Islet of Langerhans (tissue), 1 donor: ENCODE data around the gene FOXRED1.
"Not testable (repeated sequence)": the region's sequence is repeated elsewhere in the genome, so short reads cannot be mapped to it uniquely, and the experiment has no call there.

Experiments used
- FAIRE-seq: peaks from one replicate; lab custom pipeline; 2011; peaks lifted over from hg19 to GRCh38; lab: Jason Lieb, UNC

Gene FOXRED1

DNA sequence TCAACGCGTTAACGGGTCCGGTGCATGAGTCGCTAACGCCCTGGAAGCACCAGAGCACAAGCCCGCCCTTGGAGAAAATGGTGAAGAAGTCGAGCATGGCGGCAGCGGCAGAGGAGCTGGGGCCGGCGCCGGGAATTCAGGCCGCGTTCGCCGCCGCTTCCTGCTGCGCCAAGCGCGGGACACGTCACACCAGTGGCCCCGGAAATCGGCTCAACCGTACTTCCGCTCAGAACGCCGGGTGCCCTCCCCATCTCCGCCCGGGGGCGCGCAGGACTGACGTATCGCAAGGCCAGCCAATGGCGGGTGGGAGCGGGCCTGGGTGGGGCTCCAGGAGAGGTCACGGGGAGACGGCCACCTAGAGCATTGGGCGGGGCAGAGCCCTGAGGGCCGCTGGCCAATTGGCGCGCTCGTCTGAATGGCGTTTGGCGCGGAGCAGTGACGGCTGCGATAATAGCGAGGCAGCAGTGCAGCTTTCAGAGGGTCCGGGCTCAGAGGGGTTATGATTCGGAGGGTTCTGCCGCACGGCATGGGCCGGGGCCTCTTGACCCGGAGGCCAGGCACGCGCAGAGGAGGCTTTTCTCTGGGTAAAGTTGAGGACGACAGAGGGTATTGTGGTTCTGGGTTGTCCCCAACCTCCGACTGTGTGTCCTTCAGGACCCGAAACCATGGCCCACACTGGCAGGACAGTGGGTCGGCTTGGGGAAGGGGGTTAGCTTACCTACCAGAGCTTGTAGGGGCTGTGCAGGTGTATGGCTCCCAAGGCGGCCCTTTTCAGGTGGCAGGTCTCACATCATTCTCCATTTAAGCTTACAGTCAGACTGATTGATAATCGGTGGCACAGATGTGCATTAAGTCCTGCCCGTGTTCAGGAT is at the start of gene FOXRED1, which contains the start of gene SRPRA:
Gene FOXRED1, plus strand, starts transcription at position 447 of the 872 bp plus-strand sequence. Its CDS starts 53 bp downstream, at position 500.
Gene SRPRA, minus strand, starts transcription at position 188 of the 872 bp plus-strand sequence. Its CDS starts 91 bp downstream, at position 97.
- no peak for FAIRE-seq

DNA sequence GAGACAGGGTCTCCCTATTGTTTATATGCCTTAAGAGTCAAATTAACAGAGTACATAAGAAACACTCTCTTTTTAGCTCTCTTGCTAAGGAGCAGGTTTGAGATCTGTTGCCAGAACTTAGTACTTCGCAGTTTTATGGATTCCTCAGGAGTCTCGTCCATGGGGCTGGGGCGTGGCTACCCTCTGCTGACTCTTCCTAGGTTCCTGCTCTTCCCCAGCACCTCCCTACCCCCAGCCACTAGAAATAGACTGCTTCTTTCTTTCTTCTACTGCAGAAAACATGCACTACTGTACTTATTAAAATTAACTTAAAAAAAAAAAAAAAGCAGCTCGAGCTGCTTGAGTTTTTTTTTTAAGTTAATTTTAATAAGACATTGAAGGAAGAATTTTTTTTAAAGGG is 49.4 kb upstream of the FOXRED1 start:
- no peak for FAIRE-seq

DNA sequence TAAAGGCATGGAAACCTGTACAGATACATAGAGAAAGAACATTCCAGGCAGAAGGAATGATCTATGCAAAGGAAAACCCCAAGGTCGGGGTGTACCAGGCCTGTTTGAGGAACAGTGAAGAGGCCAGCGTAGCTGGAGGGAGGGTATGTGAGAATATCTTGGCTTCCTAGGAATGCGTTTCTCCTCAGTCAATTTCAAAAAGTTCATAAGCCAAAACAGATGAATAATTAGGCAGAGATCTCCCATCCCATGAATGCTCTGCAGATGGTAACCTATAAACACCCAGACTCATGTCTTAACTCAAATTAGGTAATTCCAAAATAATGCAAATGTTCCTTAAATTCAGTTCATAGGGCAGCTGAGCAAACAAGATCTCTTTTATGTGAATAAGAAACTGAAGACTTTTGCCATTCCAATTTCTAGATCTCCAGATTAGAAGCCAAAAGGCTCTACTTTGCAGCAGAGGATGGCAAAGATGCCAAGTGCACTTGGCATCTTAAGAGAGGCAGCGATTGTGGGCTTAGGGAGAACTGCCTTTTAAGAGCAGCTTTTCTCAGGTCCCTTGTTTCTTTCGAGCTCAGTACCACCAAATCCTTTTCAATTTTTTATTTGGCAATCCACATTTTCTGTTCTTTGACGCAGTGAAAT is 44.2 kb upstream of the FOXRED1 start:
- FAIRE-seq, result no peak

GRCh38 chr11:126225295-126225665 is 43.7 kb upstream of the FOXRED1 start:
- no peak for FAIRE-seq

GRCh38 chr11:126226334-126227084 is 42.4 kb upstream of the FOXRED1 start:
- no peak for FAIRE-seq

- FAIRE-seq, result no peak
Observed at GRCh38 chr11:126229858-126230540, 39.0 kb upstream of the FOXRED1 start.

GRCh38 chr11:126231725-126232459 is 37.1 kb upstream of the FOXRED1 start:
- no peak for FAIRE-seq

- FAIRE-seq, result no peak
Observed at GRCh38 chr11:126232683-126233082, 36.3 kb upstream of the FOXRED1 start.

GRCh38 chr11:126233391-126233790 is 35.6 kb upstream of the FOXRED1 start:
- no peak for FAIRE-seq

- FAIRE-seq, result no peak
Observed at GRCh38 chr11:126246636-126247035, 22.3 kb upstream of the FOXRED1 start.

DNA sequence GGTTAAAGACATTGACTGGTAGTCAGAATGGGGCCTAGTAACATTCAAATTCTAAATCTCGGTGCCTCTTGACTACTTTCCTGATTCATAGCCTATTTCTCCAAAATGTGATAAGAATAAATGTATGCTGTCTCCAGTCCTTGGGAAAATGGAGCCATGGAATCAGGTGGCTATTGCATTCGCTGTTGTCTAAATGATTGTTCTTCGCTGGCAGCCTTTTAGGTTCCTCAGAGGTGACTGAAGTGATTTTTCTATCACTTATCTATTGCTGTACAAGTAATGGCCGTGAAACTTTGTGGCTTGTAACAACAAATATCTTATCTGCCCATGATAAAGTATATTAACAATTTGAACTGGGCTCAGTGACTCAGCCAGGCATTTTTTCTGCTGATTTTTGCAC is 15.7 kb upstream of the FOXRED1 start:
- FAIRE-seq, result no peak

GRCh38 chr11:126254819-126255218 is 14.1 kb upstream of the FOXRED1 start:
- FAIRE-seq, result no peak

- FAIRE-seq, result not testable (repeated sequence)
Observed at GRCh38 chr11:126255507-126255906, 13.4 kb upstream of the FOXRED1 start.

- no peak for FAIRE-seq
Observed at GRCh38 chr11:126256216-126256615, 12.7 kb upstream of the FOXRED1 start.

DNA sequence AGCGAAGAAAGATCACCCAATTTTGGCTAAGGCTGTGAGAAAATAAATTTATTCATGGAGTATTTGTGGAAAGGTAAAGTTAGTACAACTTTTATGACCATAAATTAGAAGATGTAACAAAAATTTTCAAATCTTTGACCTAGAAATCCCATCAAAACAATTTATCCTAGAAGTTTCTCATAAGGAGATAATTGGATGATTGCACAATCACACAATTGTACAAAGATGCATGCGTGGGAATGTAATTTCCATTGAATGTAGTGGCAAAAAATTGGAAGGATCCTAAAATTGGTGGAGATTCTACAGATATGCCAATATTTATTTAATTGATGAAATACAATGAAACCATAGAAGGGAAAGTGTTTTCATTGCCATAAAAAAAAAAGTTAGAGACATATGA is 11.8 kb upstream of the FOXRED1 start:
- FAIRE-seq, result peak; percentile 56

DNA sequence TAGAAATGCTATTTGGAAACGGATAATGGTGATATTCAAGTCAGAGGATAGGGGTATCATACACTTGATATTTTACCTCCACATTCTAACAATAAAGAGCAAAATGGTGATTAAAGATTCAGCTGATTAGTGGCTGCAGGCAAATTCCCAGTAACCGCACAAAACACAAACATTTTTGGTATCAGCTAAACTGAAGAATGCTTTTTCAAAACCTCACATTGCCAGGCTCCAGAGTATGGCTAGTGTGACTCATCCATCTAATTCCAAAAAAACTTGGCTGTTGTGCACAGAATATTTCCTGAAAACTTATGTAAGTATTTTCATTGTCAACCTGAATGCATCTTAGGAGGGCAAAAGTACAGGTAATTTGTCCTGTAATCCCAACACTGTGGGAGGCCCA is 11.2 kb upstream of the FOXRED1 start:
- FAIRE-seq, result no peak

DNA sequence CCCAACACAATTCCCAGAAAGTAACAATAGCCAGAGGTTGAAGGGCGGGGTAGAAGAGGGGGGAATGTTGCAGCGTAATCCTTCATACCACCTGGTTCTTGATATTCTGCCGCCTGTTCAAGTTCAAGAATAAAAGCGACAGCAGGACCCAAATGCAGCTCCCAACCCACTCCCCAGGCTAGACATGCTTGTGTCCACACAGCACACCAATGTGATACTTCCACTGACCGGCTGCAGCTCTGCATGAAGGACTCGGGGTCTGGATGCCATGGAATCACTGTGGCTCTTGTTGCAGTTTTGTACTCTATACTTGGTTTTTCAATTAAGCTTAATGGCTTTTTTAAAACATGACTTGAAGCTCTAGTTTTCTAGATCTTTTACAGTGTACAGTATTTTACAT is 6.7 kb upstream of the FOXRED1 start:
- no peak for FAIRE-seq

DNA sequence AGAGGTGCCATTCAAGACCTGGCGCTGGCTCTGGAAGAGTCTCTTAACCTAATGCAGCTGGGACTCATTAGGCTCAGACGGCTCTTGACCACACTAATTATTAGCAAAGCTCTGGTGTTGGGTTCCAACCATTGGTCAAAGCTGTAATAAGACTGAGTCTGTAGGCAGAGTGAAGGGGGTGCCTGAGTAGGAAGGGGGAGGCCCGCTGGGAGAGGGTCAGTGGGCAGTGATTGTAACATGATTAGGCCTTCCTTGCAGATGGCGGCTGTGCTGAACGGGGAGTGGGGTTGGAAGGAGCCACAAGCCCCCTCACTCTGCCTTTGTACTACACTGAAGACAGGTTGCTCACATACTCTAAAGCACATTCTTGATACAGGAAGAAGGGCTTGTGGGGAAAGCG is 5.5 kb upstream of the FOXRED1 start:
- no peak for FAIRE-seq

DNA sequence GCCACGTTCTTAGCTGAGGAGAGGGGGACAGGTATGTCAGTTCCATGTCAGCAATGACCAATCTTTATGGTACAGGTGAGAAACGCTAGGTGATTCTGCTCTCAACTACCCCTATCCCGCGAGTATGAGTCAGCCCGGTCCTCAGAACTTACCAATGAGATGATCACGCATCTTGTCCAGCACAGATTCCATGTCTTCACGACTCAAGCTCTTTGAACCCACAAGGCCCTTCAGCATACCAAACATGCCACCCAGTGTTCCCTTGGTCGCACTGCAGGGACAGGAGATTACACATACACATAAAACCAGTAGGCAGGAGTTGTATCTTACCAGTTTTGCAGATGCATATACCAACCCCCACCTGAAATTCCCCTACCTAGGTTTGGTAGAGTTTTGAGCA is 3.1 kb upstream of the FOXRED1 start:
- FAIRE-seq, result no peak

- FAIRE-seq, result no peak
Observed at GRCh38 chr11:126267650-126268049, 1.3 kb upstream of the FOXRED1 start.

DNA sequence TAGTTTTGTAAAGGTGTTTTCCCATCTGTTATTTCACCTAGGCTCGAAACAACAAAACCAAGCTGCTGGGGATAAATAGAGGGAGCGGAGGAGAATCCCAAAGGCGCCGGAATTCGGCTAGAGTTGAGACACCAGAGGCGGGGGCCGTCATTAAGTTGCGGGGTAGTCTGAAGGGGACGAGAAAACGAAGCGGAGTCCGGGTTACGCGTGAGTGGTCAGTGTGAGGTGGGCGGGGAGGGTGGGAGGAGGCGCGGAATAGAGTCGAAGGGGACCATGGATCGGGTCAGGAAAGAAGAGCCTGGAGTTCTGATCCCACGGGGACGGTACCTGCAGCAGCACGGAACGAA is 620 bp upstream of the FOXRED1 start:
- no peak for FAIRE-seq

DNA sequence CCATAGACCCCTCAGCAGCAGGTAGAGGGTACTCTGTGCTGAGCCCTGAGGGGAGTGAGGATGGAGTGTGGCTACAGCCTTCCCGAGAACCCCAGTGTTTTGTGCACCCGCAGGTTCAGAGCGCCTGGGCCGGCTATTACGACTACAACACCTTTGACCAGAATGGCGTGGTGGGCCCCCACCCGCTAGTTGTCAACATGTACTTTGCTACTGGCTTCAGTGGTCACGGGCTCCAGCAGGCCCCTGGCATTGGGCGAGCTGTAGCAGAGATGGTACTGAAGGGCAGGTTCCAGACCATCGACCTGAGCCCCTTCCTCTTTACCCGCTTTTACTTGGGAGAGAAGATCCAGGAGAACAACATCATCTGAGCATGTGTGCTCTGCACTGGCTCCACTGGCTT is 8.4 kb downstream of the FOXRED1 start:
- FAIRE-seq, result no peak
